GM18505 (cell line): ENCODE results near the gene RIMBP2.

Experiments used
- ATAC-seq: cut with Tn5 transposase; IDR thresholded peaks from one replicate; pipeline ENCODE4 v1.9.1; 2021; ENCODE audit not compliant: unreplicated experiment
- POLR2A ChIP-seq: IDR thresholded peaks from 4 replicates; pipeline ENCODE4 v1.6.1; 2011; ENCODE audit warnings: borderline replicate concordance; ENCODE audit not compliant: insufficient read depth, insufficient read length; ENCODE audit errors: extremely low read depth

The RIMBP2 gene

GRCh38 chr12:130716969-130717366 is 869 bp upstream of the RIMBP2 start:
- no peak for ATAC-seq
- no peak for TF ChIP-seq POLR2A

- TF ChIP-seq POLR2A: no peak
- no peak for ATAC-seq
Measured at GRCh38 chr12:130715150-130715997, 725 bp downstream of the RIMBP2 start.

DNA sequence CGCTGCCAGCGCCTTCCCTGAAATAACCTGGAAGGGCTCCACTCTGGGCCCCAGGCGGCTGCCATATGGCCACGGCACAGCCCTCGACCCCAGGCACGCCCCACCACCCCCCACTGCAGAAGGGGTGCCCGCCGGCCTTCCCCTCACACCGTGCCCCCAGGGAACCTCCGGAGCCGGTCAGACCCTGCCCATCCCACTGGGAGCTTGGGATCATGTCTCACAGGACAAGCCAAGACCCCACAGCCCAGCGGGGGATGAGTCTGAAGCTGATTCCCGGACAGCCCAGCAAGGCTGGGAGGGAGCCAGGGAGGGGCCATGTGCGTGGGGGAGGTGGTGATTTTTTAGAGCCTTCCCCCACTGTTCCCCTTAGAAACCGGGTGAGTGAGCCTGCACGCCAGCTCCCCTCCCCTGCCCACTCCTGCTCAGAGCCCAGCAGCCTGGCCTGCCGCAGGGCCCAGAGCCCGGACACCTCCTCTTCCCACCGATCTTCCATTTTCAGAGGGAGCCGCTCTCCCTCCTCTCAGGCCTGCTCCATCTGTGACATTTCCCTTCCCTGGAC is 1.4 kb downstream of the RIMBP2 start:
- TF ChIP-seq POLR2A: no peak
- no peak for ATAC-seq

GRCh38 chr12:130714091-130714590 is 2.0 kb downstream of the RIMBP2 start:
- ATAC-seq: no peak
- TF ChIP-seq POLR2A: no peak

DNA sequence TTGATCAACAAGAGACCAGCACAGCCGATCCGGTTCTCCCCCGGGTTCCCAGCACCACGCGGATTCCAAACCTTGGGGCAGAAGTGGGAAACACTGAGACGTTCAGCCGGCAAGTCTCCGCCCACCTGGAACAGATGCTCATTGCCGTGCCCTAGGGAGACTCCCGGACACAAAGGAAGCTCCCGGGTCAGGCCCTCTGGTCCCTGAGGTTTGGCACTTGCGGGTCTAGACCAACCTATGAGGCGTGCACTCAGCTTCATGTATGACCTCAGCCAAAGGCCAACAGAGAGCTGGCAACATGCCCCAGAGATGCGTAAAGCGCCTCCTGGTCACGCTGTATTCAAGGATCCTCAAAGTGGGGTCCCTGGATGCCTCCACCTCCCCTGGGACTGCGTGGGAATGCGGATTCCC is 2.5 kb downstream of the RIMBP2 start:
- no peak for TF ChIP-seq POLR2A
- no peak for ATAC-seq

DNA sequence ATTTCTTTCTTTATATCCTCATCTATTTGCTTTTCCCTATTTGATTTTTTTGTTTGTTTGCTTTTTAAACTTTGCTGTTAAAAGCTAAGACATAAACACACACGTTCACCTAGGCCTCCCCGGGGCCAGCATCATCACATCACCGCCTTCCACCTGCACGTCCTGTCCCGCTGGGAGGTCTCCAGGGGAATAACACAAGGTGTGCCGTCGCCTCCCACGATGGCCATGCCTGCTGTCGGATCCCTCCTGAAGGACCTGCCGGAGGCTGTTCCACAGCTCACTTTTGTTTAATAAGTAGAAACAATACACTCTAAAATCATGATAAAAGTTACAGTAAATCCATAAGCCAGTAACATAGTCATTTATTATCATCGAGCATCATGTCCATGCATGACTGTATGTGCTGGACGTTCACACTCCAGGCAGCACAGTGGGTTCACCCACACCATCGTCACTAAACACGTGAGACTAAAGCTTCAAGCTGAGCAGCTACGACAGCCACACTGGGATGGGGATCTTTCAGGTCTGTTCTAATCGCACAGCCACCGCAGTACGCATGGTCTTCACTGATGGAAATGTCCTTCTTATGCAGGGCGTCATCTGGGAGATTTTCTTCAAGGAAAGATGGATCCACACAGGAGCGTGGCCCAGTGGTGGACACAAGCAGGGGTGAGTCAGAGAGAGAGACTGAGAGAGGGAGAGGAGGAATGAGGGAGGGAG is 3.6 kb downstream of the RIMBP2 start:
- no peak for TF ChIP-seq POLR2A
- no peak for ATAC-seq

DNA sequence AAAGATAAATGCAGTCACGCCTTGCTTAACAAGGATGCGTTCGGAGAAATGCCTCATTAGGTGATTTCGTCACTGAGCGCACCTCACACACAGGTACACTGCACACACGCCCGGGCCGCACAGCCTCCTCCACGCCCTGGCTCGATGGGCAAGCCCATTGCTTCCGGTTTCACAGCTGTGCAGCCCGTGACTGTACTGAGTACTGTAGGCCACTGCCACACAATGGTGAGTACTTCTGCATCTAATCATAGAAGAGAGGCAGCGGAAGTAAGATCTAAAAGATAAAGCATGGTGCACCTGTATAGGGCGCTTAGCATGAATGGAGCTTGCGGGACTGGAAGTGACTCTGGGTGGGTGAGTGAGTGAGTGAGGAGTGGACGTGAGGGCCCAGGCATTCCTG is 4.3 kb downstream of the RIMBP2 start:
- no peak for TF ChIP-seq POLR2A
- ATAC-seq: no peak

DNA sequence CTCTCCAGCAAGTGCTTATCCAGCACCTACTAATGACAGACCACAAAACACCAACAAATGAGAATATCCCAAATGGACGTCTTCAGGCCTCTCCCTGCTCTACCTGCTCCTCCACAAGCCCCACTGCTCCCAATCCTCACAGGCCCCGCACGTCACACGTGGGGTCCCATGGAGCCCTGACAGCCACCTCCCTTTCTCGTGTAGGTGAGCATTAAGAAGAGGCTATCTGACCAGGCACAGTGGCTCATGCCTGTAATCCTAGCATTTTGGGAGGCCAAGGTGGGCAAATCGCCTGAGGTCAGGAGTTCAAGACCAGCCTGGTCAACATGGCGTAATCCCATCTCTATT is 5.4 kb downstream of the RIMBP2 start:
- no peak for TF ChIP-seq POLR2A
- ATAC-seq: no peak

GRCh38 chr12:130709971-130710732 is 5.9 kb downstream of the RIMBP2 start:
- TF ChIP-seq POLR2A: no peak

DNA sequence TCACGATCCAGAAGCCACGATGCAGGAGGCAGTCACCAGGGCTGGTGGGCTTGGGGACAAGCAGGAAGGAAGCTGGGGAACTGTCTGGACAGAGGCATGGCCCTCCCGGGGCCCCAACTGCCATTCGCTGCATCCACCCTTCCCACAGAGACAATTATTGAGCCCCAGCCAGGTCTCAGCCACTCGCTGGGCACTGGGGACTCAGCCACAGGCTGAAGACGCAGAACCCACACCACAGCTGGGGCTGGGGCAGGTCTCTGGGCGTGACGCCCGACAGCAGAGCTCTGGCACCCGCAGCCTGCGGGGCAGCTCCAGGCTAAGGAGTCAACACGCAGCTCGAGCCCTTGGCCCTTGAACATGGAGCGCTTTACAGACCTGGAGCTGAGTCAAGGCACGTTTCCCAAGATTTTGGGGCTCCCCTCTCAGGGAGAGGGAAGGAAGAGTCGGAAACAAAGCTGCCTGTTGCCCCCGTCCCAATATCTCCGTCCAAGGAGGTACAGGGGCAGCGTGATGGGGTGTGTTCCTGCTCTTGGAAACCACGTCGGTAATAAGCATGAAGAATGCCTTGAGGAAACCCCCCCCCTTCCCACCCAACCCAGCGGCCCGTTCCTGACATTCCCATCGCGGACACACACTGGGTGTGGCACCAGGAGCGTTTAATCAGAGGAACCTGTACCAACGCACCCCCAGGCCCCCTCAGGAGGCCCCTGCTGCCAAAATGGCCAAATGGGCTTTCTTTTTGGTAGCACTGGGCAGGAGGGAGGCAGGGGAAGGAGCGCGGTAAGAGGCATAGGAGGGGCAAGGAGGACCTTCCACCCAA is 6.7 kb downstream of the RIMBP2 start:
- no peak for TF ChIP-seq POLR2A
- ATAC-seq: no peak

More at GRCh38 chr12:130709971-130710732, 5.9 kb downstream of the RIMBP2 start:
- no peak for ATAC-seq

- ATAC-seq: no peak
- no peak for TF ChIP-seq POLR2A
Measured at GRCh38 chr12:130708648-130709047, 7.5 kb downstream of the RIMBP2 start.

- no peak for TF ChIP-seq POLR2A
- no peak for ATAC-seq
Measured at GRCh38 chr12:130707571-130707891, 8.6 kb downstream of the RIMBP2 start.

GRCh38 chr12:130706885-130707570 is 9.1 kb downstream of the RIMBP2 start:
- no peak for TF ChIP-seq POLR2A
- no peak for ATAC-seq

DNA sequence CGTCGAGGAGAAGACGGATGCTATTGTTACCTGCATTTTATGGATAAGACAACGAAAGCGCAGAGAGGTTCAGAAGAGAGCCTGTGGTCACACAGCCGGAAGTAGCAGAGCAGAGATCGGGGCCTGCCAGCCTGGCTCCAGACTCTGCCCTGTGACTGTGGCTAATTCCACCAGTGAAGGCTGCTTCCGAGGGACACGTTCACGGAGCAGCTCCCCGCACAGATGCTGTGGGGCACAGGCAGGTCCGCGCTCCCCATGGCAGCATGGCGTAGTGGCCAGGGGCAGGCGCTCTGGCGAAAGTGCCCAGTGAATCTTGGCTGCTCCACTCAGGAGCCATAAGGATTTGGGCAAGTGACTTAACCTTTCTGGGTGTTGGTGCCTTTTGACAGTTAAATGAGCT is 9.8 kb downstream of the RIMBP2 start:
- no peak for ATAC-seq
- no peak for TF ChIP-seq POLR2A
